ENCODE results near the gene USP17L18.
"Not testable (repeated sequence)": the region's sequence is repeated elsewhere in the genome, so short reads cannot be mapped to it uniquely, and the experiment has no call there.

Gene USP17L18

GRCh38 chr4:9247953-9248680, at the start of gene USP17L18:
TSS of gene USP17L18 (plus strand) at chr4:9248630. CDS start at chr4:9248630, 0 bp downstream.
- not testable (repeated sequence) for DNase-seq (ENCODE audit: low read depth)

GRCh38 chr4:9210357-9210756, 38.1 kb upstream of the USP17L18 start, which contains the start of gene USP17L10:
TSS of gene USP17L10 (plus strand) at chr4:9210657. CDS start at chr4:9210657, 0 bp downstream.
- DNase-seq (ENCODE audit: low read depth) = not testable (repeated sequence)

GRCh38 chr4:9214701-9215100, 33.7 kb upstream of the USP17L18 start:
- not testable (repeated sequence) for DNase-seq (ENCODE audit: low read depth)

GRCh38 chr4:9215105-9215504, 33.3 kb upstream of the USP17L18 start, which contains the start of gene USP17L11:
TSS of gene USP17L11 (plus strand) at chr4:9215405. CDS start at chr4:9215405, 0 bp downstream.
- DNase-seq (ENCODE audit: low read depth) = not testable (repeated sequence)

- not testable (repeated sequence) for DNase-seq (ENCODE audit: low read depth)
Measured at GRCh38 chr4:9219852-9220251, 28.6 kb upstream of the USP17L18 start, which contains the start of gene USP17L12. TSS of gene USP17L12 (plus strand) at chr4:9220152. CDS start at chr4:9220152, 0 bp downstream.

GRCh38 chr4:9224596-9224995, 23.8 kb upstream of the USP17L18 start, which contains the start of gene USP17L13:
TSS of gene USP17L13 (plus strand) at chr4:9224896. CDS start at chr4:9224896, 0 bp downstream.
- DNase-seq (ENCODE audit: low read depth) = not testable (repeated sequence)

- not testable (repeated sequence) for DNase-seq (ENCODE audit: low read depth)
Measured at GRCh38 chr4:9230249-9230648, 18.2 kb upstream of the USP17L18 start.

GRCh38 chr4:9234085-9234484, 14.3 kb upstream of the USP17L18 start, which contains the start of gene USP17L15:
TSS of gene USP17L15 (plus strand) at chr4:9234385. CDS start at chr4:9234385, 0 bp downstream.
- DNase-seq (ENCODE audit: low read depth) = not testable (repeated sequence)

GRCh38 chr4:9238461-9238860, 10.0 kb upstream of the USP17L18 start:
- DNase-seq (ENCODE audit: low read depth) = not testable (repeated sequence)

GRCh38 chr4:9243579-9243978, 4.9 kb upstream of the USP17L18 start, which contains the start of gene USP17L17:
TSS of gene USP17L17 (plus strand) at chr4:9243879. CDS start at chr4:9243879, 0 bp downstream.
- not testable (repeated sequence) for DNase-seq (ENCODE audit: low read depth)

- not testable (repeated sequence) for DNase-seq (ENCODE audit: low read depth)
Measured at GRCh38 chr4:9253078-9253477, 4.6 kb downstream of the USP17L18 start, which contains the start of gene USP17L19. TSS of gene USP17L19 (plus strand) at chr4:9253378. CDS start at chr4:9253378, 0 bp downstream.

GRCh38 chr4:9257824-9258223, 9.4 kb downstream of the USP17L18 start, which contains the start of gene USP17L20:
TSS of gene USP17L20 (plus strand) at chr4:9258124. CDS start at chr4:9258124, 0 bp downstream.
- DNase-seq (ENCODE audit: low read depth) = not testable (repeated sequence)

GRCh38 chr4:9262572-9262971, 14.1 kb downstream of the USP17L18 start, which contains the start of gene USP17L21:
TSS of gene USP17L21 (plus strand) at chr4:9262872. CDS start at chr4:9262872, 0 bp downstream.
- DNase-seq (ENCODE audit: low read depth) = not testable (repeated sequence)

- not testable (repeated sequence) for DNase-seq (ENCODE audit: low read depth)
Measured at GRCh38 chr4:9267319-9267718, 18.9 kb downstream of the USP17L18 start, which contains the start of gene USP17L22. TSS of gene USP17L22 (plus strand) at chr4:9267619. CDS start at chr4:9267619, 0 bp downstream.

- DNase-seq (ENCODE audit: low read depth) = peak; percentile 1
Measured at GRCh38 chr4:9271719-9272118, 23.3 kb downstream of the USP17L18 start.

All from activated gamma-delta T cell treated with anti-CD3 and anti-CD28 coated beads, Interleukin-2, amount 50 U/mL, for 16 hours (primary cell).